NOMO-1 (cell line): ENCODE results near the gene PARG.
"Not testable (repeated sequence)": the region's sequence is repeated elsewhere in the genome, so short reads cannot be mapped to it uniquely, and the experiment has no call there.

Source experiments
- DNase-seq, 2 experiments: peaks; one replicate each; lab custom pipeline; 2025; ENCODE audit not compliant: unreplicated experiment in 2 of 2; lab: John Stamatoyannopoulos, UW

PARG gene

GRCh38 chr10:49941447-49942338 lies at the start of gene PARG, which contains the start of gene TIMM23B:
Gene PARG, minus strand, starts transcription at chr10:49942027. Its CDS starts 302 bp downstream, at chr10:49941725.
Gene TIMM23B, plus strand, starts transcription at chr10:49942053. Its CDS starts 142 bp downstream, at chr10:49942195.
- DNase-seq = peak; percentile 36 to 67

- DNase-seq = not testable (repeated sequence)
Measured at GRCh38 chr10:49988376-49988775, 46.5 kb upstream of the PARG start, which contains the start of gene AGAP6. Gene AGAP6, plus strand, starts transcription at chr10:49988406. Its CDS starts 310 bp downstream, at chr10:49988716.

- DNase-seq = not testable (repeated sequence)
Measured at GRCh38 chr10:49987207-49987606, 45.4 kb upstream of the PARG start.

GRCh38 chr10:49977756-49978155 lies 35.9 kb upstream of the PARG start:
- not testable (repeated sequence) for DNase-seq

- DNase-seq = not testable (repeated sequence)
Measured at GRCh38 chr10:49972094-49972493, 30.3 kb upstream of the PARG start.

GRCh38 chr10:49971466-49971865 lies 29.6 kb upstream of the PARG start:
- DNase-seq = not testable (repeated sequence)

- DNase-seq = not testable (repeated sequence)
Measured at GRCh38 chr10:49970331-49970857, 28.6 kb upstream of the PARG start.

- not testable (repeated sequence) for DNase-seq
Measured at GRCh38 chr10:49953122-49953521, 11.3 kb upstream of the PARG start.

GRCh38 chr10:49952006-49952405 lies 10.2 kb upstream of the PARG start:
- not testable (repeated sequence) for DNase-seq

GRCh38 chr10:49948737-49949136 lies 6.9 kb upstream of the PARG start:
- DNase-seq = not testable (repeated sequence)

- not testable (repeated sequence) for DNase-seq
Measured at GRCh38 chr10:49948142-49948541, 6.3 kb upstream of the PARG start.

- peak in 1 of 2 experiments; percentile 21 for DNase-seq
Measured at GRCh38 chr10:49943607-49944006, 1.8 kb upstream of the PARG start.

- DNase-seq = peak in 1 of 2 experiments; percentile 15
Measured at GRCh38 chr10:49942339-49942705, 495 bp upstream of the PARG start.

GRCh38 chr10:49931959-49932728 lies 9.7 kb downstream of the PARG start:
- not testable (repeated sequence) for DNase-seq

GRCh38 chr10:49931276-49931675 lies 10.6 kb downstream of the PARG start:
- DNase-seq = not testable (repeated sequence)

- not testable (repeated sequence) for DNase-seq
Measured at GRCh38 chr10:49923572-49923971, 18.3 kb downstream of the PARG start.

- not testable (repeated sequence) for DNase-seq
Measured at GRCh38 chr10:49922041-49922440, 19.8 kb downstream of the PARG start.

GRCh38 chr10:49917927-49918326 lies 23.9 kb downstream of the PARG start:
- DNase-seq = not testable (repeated sequence)

- not testable (repeated sequence) for DNase-seq
Measured at GRCh38 chr10:49916451-49916850, 25.4 kb downstream of the PARG start.

GRCh38 chr10:49910295-49910694 lies 31.5 kb downstream of the PARG start:
- DNase-seq = not testable (repeated sequence)
